ENCODE results near the gene MAPK12. TPM values are rescaled to one million over a fixed set of nuclear protein-coding genes. Genes with fewer than 3 reads are reported as not detected.

The MAPK12 gene
- total and polyA plus RNA-seq, 2 of the 8 experiments (the other 6 are each of a cell fraction or from before 2014, with no cell fraction given), result 17.3 to 20.3 TPM

GRCh38 chr22:50274311-50274710 is 12.8 kb upstream of the MAPK12 start:
- Histone ChIP-seq H3K79me1 (ENCODE audit: low read depth, low read length) (no peaks in the 10 kb centered on the region), H3K27me3 (replicated peaks in 1 of 4; ENCODE audit: control insufficient read depth in 3 of 4, extremely low read depth in 1 of 4, insufficient read depth in 3 of 4, low read length in 3 of 4) (peaks cover 13 to 23% (median 21%) of the 10 kb centered on the region in 4 experiments; a peak in 6 of 7 replicates), H4K5ac (ENCODE audit: insufficient read length, low read depth, low read length) (no peak overlapping the region), H3K23ac (ENCODE audit: insufficient read length) (no peak overlapping the region), H3K4ac (replicated peaks; ENCODE audit: insufficient read length, low read depth, low read length) (no peak overlapping the region), H3K27ac (ENCODE audit: low read depth, low read length) (no peak overlapping the region), H3K36me3 (ENCODE audit: control insufficient read depth in 2 of 4, insufficient read depth in 4 of 4, low read length in 3 of 4) (peaks cover 11 to 43% (median 32%) of the 10 kb centered on the region in 4 experiments), H3K4me3 (ENCODE audit: extremely low read depth in 1 of 4, insufficient read depth in 2 of 4, low read depth in 3 of 4, low read length in 4 of 4) (no peak overlapping the region), H3K23me2 (ENCODE audit: low read depth, low read length) (peaks cover 11% of the 10 kb centered on the region; the same call in 1 of the 2 replicates), H3K9ac (replicated peaks in 1 of 4; ENCODE audit: extremely low read depth in 1 of 4, low read depth in 3 of 4, low read length in 3 of 4) (no peak overlapping the region), H3K79me2 (ENCODE audit: control insufficient read depth in 1 of 2, insufficient read depth in 2 of 2, low read length in 2 of 2) (no peaks in the 10 kb centered on the region), H2BK5ac (ENCODE audit: low read depth, low read length) (no peak overlapping the region), H4K20me1 (replicated peaks in 1 of 2; ENCODE audit: control insufficient read depth in 1 of 2, insufficient read depth in 2 of 2, low read length in 2 of 2) (peaks cover 6 to 10% of the 10 kb centered on the region in 2 experiments), H3K14ac (ENCODE audit: insufficient read length) (no peak overlapping the region), H3K18ac (ENCODE audit: extremely low read depth, low read length) (no peak overlapping the region), H2BK12ac (ENCODE audit: low read depth, low read length) (no peak overlapping the region), H2BK20ac (ENCODE audit: low read length) (no peak overlapping the region), H4K8ac (ENCODE audit: extremely low read depth, insufficient read depth, low read length) (no peak overlapping the region), H4K91ac (replicated peaks; ENCODE audit: insufficient read length, low read length) (no peak overlapping the region), H3K4me1 (replicated peaks in 1 of 4; ENCODE audit: control insufficient read depth in 3 of 4, insufficient read depth in 4 of 4, low read length in 3 of 4) (peaks cover 2 to 13% (median 9%) of the 10 kb centered on the region in 4 experiments; a peak in 6 of 7 replicates), H3K56ac (replicated peaks; ENCODE audit: insufficient read length, low read depth, low read length) (no peak overlapping the region), H3K9me3 (ENCODE audit: insufficient read depth in 2 of 2, low read depth in 1 of 2, low read length in 1 of 2) (peaks cover 7 to 24% of the 10 kb centered on the region in 2 experiments; a peak in 3 of 4 replicates), H3K4me2 (ENCODE audit: insufficient read depth in 1 of 2, low read depth in 2 of 2, low read length in 2 of 2) (no peak overlapping the region), H2BK120ac (replicated peaks; ENCODE audit: low read depth, low read length) (no peak overlapping the region), H2BK15ac (ENCODE audit: low read length) (no peak overlapping the region), H2AK5ac (ENCODE audit: low read depth, low read length) (no peak overlapping the region), H2AFZ (ENCODE audit: low read length) (no peak overlapping the region)
- WGBS, 2 experiments (ENCODE audit: extremely low coverage in 1 of 2, insufficient coverage in 1 of 2, insufficient read length in 1 of 2, insufficient replicate concordance in 2 of 2, low coverage in 1 of 2, low lambda C conversion rate in 2 of 2, missing lambda C conversion rate in 1 of 2), result 98% methylated on average over 5 of the region's 7 CpGs; no CpG with 5 or more reads in 1 of the 2 experiments
- FAIRE-seq (no peak), DNase-seq (ENCODE audit: low read depth in 1 of 2, low spot score in 2 of 2) (no peak)
- POLR2A ChIA-PET (ENCODE audit: partially characterized antibody), result no interaction called here
- peak in 1 of 2 experiments; percentile 24; a peak in 1 of 4 replicates for TF ChIP-seq RAD21 (IDR thresholded peaks at IDR 0.05 in 1 of 2, conservative IDR thresholded peaks at IDR 0.05 in 1 of 2; ENCODE audit: low read depth in 2 of 2, low read length in 2 of 2)
- TF ChIP-seq CTCF (IDR thresholded peaks at IDR 0.05; ENCODE audit: control extremely low read depth in 1 of 3, insufficient read depth in 1 of 3, low read depth in 1 of 3, low read length in 3 of 3), result peak; percentile 40 to 53 (median 51)
- no peak for TF ChIP-seq BCL11A (IDR thresholded peaks at IDR 0.05; ENCODE audit: low read depth in 2 of 2, low read length in 2 of 2)
- CTCF ChIA-PET (ENCODE audit: partially characterized antibody), result interaction anchor here (0.9 to 6.0 kb wide), 12 partner anchors 12 to 94 kb away, joined by 3 to 39 read pairs (median 5); partner anchors contain the start of genes DENND6B and MAPK12

All from H1 (cell line).